HEK293 (cell line): ENCODE data around the gene SPHK1.
A peak's percentile ranks its signal among the peaks of the same experiment; 100 is the strongest.

ENCODE experiments used
- CTCF ChIP-seq: fragments of 450-650 bp; formaldehyde crosslinking; IDR thresholded peaks from 2 replicates; pipeline ENCODE4 v1.5.1; 2016; ENCODE audit warnings: missing biosample characterization, missing genetic modification characterization
- GLIS1 ChIP-seq: fragments of 450-650 bp; formaldehyde crosslinking; IDR thresholded peaks from 2 replicates; pipeline ENCODE4 v1.5.1; 2016; ENCODE audit warnings: missing biosample characterization, missing genetic modification characterization
- HOXA7 ChIP-seq: sonication (generic); formaldehyde crosslinking; IDR thresholded peaks from 2 replicates; pipeline ENCODE4 v1.8.1; 2022; ENCODE audit warnings: missing genetic modification reagents, borderline replicate concordance
- KLF10 ChIP-seq: fragments of 450-650 bp; IDR thresholded peaks from 2 replicates; pipeline ENCODE4 v1.5.1; 2018; ENCODE audit warnings: missing biosample characterization, mild to moderate bottlenecking, missing genetic modification characterization
- PATZ1 ChIP-seq: fragments of 450-650 bp; formaldehyde crosslinking; IDR thresholded peaks from 2 replicates; pipeline ENCODE4 v1.5.1; 2016; ENCODE audit warnings: missing biosample characterization, missing genetic modification characterization
- SCRT1 ChIP-seq: fragments of 450-650 bp; formaldehyde crosslinking; IDR thresholded peaks from 2 replicates; pipeline ENCODE4 v1.5.1; 2016; ENCODE audit warnings: missing biosample characterization, missing genetic modification characterization, borderline replicate concordance
- SETDB1 ChIP-seq: IDR thresholded peaks from one replicate; pipeline ENCODE4 v1.6.1; 2017; ENCODE audit warnings: mild to moderate bottlenecking, low read length, moderate library complexity, mixed read lengths; ENCODE audit not compliant: insufficient read length
- SP2 ChIP-seq: fragments of 450-650 bp; formaldehyde crosslinking; IDR thresholded peaks from 2 replicates; pipeline ENCODE4 v1.5.1; 2016; ENCODE audit warnings: missing biosample characterization, missing genetic modification characterization
- SP3 ChIP-seq: fragments of 450-650 bp; formaldehyde crosslinking; IDR thresholded peaks from 2 replicates; pipeline ENCODE4 v1.5.1; 2016; ENCODE audit warnings: missing biosample characterization, missing genetic modification characterization
- ZBTB11 ChIP-seq: fragments of 450-650 bp; formaldehyde crosslinking; conservative IDR thresholded peaks from 2 replicates; pipeline ENCODE4 v1.5.1; 2016; ENCODE audit warnings: low read depth, missing biosample characterization, missing genetic modification characterization
- ZFP69B ChIP-seq: fragments of 450-650 bp; formaldehyde crosslinking; IDR thresholded peaks from 2 replicates; pipeline ENCODE4 v1.5.1; 2016; ENCODE audit warnings: missing biosample characterization, missing genetic modification characterization
- ZNF16 ChIP-seq: fragments of 450-650 bp; formaldehyde crosslinking; IDR thresholded peaks from 2 replicates; pipeline ENCODE4 v1.5.1; 2016; ENCODE audit warnings: low read depth, missing biosample characterization, missing genetic modification characterization
- ZNF184 ChIP-seq: fragments of 450-650 bp; IDR thresholded peaks from 2 replicates; pipeline ENCODE4 v1.5.1; 2018; ENCODE audit warnings: missing biosample characterization, mild to moderate bottlenecking, missing genetic modification characterization
- ZNF266 ChIP-seq: fragments of 450-650 bp; formaldehyde crosslinking; IDR thresholded peaks from 2 replicates; pipeline ENCODE4 v1.5.1; 2016; ENCODE audit warnings: missing biosample characterization, missing genetic modification characterization, low read depth
- ZNF274 ChIP-seq, 2 experiments: fragments of 200-500 bp in 1 of 2; fragments of 450-650 bp in 1 of 2; sonication (Bioruptor generic) in 1 of 2; formaldehyde crosslinking in 1 of 2; IDR thresholded peaks; 2 replicates each; pipeline versions ENCODE4 v1.5.1 to v1.6.1; 2014 to 2016; ENCODE audit warnings: borderline replicate concordance in 1 of 2, inconsistent platforms in 1 of 2, low read length in 1 of 2, missing biosample characterization in 1 of 2, missing genetic modification characterization in 1 of 2
- ZNF280C ChIP-seq: fragments of 450-650 bp; formaldehyde crosslinking; IDR thresholded peaks from 2 replicates; pipeline ENCODE4 v1.5.1; 2016; ENCODE audit warnings: missing biosample characterization, missing genetic modification characterization
- ZNF280D ChIP-seq: fragments of 450-650 bp; formaldehyde crosslinking; IDR thresholded peaks from 2 replicates; pipeline ENCODE4 v1.5.1; 2016; ENCODE audit warnings: missing biosample characterization, missing genetic modification characterization
- ZNF302 ChIP-seq: fragments of 450-650 bp; formaldehyde crosslinking; IDR thresholded peaks from 2 replicates; pipeline ENCODE4 v1.5.1; 2016; ENCODE audit warnings: missing biosample characterization, missing genetic modification characterization, low read depth
- ZNF324 ChIP-seq: fragments of 450-650 bp; formaldehyde crosslinking; IDR thresholded peaks from 2 replicates; pipeline ENCODE4 v1.5.1; 2016; ENCODE audit warnings: missing biosample characterization, missing genetic modification characterization
- ZNF341 ChIP-seq: fragments of 450-650 bp; formaldehyde crosslinking; IDR thresholded peaks from 2 replicates; pipeline ENCODE4; 2016; ENCODE audit warnings: low read depth, missing biosample characterization, missing genetic modification characterization
- ZNF510 ChIP-seq: fragments of 450-650 bp; formaldehyde crosslinking; IDR thresholded peaks from 2 replicates; pipeline ENCODE4 v1.5.1; 2018; ENCODE audit warnings: mild to moderate bottlenecking, missing genetic modification characterization, missing biosample characterization; ENCODE audit not compliant: insufficient replicate concordance
- ZNF600 ChIP-seq: fragments of 450-650 bp; formaldehyde crosslinking; IDR thresholded peaks from 2 replicates; pipeline ENCODE4 v1.5.1; 2016; ENCODE audit warnings: missing biosample characterization, missing genetic modification characterization
- ZNF777 ChIP-seq: fragments of 450-650 bp; formaldehyde crosslinking; IDR thresholded peaks from 2 replicates; pipeline ENCODE4 v1.5.1; 2017; ENCODE audit warnings: missing biosample characterization, missing genetic modification characterization, borderline replicate concordance
- ZNF837 ChIP-seq: fragments of 450-650 bp; formaldehyde crosslinking; IDR thresholded peaks from 2 replicates; pipeline ENCODE4 v1.5.1; 2016; ENCODE audit warnings: missing biosample characterization, missing genetic modification characterization
- ZNF843 ChIP-seq: fragments of 450-650 bp; formaldehyde crosslinking; IDR thresholded peaks from 2 replicates; pipeline ENCODE4 v1.5.1; 2016; ENCODE audit warnings: missing biosample characterization, missing genetic modification characterization
- ZSCAN23 ChIP-seq: fragments of 450-650 bp; formaldehyde crosslinking; IDR thresholded peaks from 2 replicates; pipeline ENCODE4 v1.5.1; 2016; ENCODE audit warnings: missing biosample characterization, missing genetic modification characterization

Gene SPHK1

DNA sequence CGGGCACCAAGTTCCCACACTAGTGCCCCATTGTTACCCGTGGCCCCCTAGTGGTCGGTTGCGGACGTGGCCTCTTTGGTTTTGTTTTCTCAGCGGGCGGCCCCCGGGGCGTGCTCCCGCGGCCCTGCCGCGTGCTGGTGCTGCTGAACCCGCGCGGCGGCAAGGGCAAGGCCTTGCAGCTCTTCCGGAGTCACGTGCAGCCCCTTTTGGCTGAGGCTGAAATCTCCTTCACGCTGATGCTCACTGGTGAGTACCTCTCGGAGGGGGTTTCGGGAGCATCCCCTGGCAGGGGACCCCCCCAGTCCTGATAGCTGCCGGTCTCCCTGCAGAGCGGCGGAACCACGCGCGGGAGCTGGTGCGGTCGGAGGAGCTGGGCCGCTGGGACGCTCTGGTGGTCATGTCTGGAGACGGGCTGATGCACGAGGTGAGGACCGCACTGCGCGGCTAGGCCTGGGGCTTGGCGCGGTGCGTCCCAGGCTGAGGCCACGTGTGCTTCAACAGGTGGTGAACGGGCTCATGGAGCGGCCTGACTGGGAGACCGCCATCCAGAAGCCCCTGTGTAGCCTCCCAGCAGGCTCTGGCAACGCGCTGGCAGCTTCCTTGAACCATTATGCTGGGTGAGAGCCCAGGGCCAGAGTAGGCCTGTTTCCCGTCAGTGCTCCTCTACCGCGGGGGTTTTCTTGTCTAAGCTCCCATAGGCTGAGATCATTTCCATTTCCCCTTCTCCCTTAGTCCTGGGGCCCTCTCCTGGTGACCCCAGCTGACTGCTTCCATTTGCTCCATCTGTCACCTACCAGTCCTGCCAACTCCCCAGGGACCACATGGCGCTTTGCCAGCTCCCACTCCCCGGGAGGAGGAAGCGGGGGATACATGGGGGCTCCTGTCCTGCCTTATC, 1.7 kb downstream of the SPHK1 start (continued):
- 0 out of 2 replicates have a peak, but pooled peaks have one; percentile 17 for TF ChIP-seq ZBTB11 (tag by site-specific recombination)
- TF ChIP-seq ZNF843 (tag by site-specific recombination) = peak; percentile 42; the same call in 1 of the 2 replicates
- no peak for TF ChIP-seq ZNF837 (tag by site-specific recombination)
- TF ChIP-seq ZNF324 (tag by site-specific recombination) = peak; percentile 83
- no peak for TF ChIP-seq ZNF510
- TF ChIP-seq CTCF (tag by site-specific recombination) = peak; percentile 86
- peak; percentile 64 for TF ChIP-seq SCRT1 (tag by site-specific recombination)
- peak; percentile 58 for TF ChIP-seq ZNF341 (tag by site-specific recombination)
- TF ChIP-seq SP2 (tag by site-specific recombination) = no peak
- no peak for TF ChIP-seq ZNF274 (IDR thresholded peaks at IDR 0.05; ENCODE audit: low read length)
- no peak for TF ChIP-seq ZNF274 (tag by site-specific recombination; IDR thresholded peaks at IDR 0.05; ENCODE audit: borderline replicate concordance)
- TF ChIP-seq ZNF302 = no peak
- no peak for TF ChIP-seq ZNF16 (tag by site-specific recombination)
- TF ChIP-seq ZSCAN23 (tag by site-specific recombination) = no peak
- TF ChIP-seq ZNF280C (tag by site-specific recombination) = no peak
- peak; percentile 72; the same call in 1 of the 2 replicates for TF ChIP-seq ZNF600 (tag by site-specific recombination)
- TF ChIP-seq PATZ1 = peak; percentile 93
- no peak for TF ChIP-seq ZNF266 (tag by site-specific recombination)
- TF ChIP-seq ZNF777 = no peak
- TF ChIP-seq ZNF184 (tag by site-specific recombination) = no peak
- no peak for TF ChIP-seq ZNF280D (tag by site-specific recombination)
- peak; percentile 51 for TF ChIP-seq SP3
- peak; percentile 86 for TF ChIP-seq GLIS1 (tag by site-specific recombination)
- peak; percentile 35 for TF ChIP-seq SETDB1
- no peak for TF ChIP-seq HOXA7
- TF ChIP-seq KLF10 = peak; percentile 46; the same call in 1 of the 2 replicates
- peak; percentile 59; the same call in 1 of the 2 replicates for TF ChIP-seq ZFP69B
